BLaER1 (cell line): ENCODE results near the gene BTBD7.

Experiments used
- H3K27ac ChIP-seq: shearing (Covaris generic); formaldehyde crosslinking; 2 replicates; pipeline ENCODE4 v1.8.1; 2022
- H3K27me3 ChIP-seq: shearing (Covaris generic); formaldehyde crosslinking; 2 replicates; pipeline ENCODE4 v1.8.1; 2022
- H3K36me3 ChIP-seq: shearing (Covaris generic); formaldehyde crosslinking; 2 replicates; pipeline ENCODE4 v1.8.1; 2022
- H3K4me1 ChIP-seq: shearing (Covaris generic); formaldehyde crosslinking; 2 replicates; pipeline ENCODE4 v1.8.1; 2022
- H3K4me2 ChIP-seq: shearing (Covaris generic); formaldehyde crosslinking; 2 replicates; pipeline ENCODE4 v1.8.1; 2022
- H3K4me3 ChIP-seq: shearing (Covaris generic); formaldehyde crosslinking; 2 replicates; pipeline ENCODE4 v1.8.1; 2022
- H3K9ac ChIP-seq: shearing (Covaris generic); formaldehyde crosslinking; 2 replicates; pipeline ENCODE4 v1.8.1; 2022
- H3K9me3 ChIP-seq: shearing (Covaris generic); formaldehyde crosslinking; 2 replicates; pipeline ENCODE4 v1.8.1; 2022
- H4K20me1 ChIP-seq: shearing (Covaris generic); formaldehyde crosslinking; 2 replicates; pipeline ENCODE4 v1.8.1; 2022
- Cebpa-rat ChIP-seq: shearing (Covaris generic); IDR thresholded peaks from 2 replicates; pipeline ENCODE4 v1.8.1; 2022

Gene BTBD7

GRCh38 chr14:93286212-93286890, 46.5 kb downstream of the BTBD7 start:
- Histone ChIP-seq H3K36me3 (peaks cover 40% of the 10 kb centered on the region), H3K27ac (no peak overlapping the region), H3K9ac (no peak overlapping the region), H4K20me1 (0 out of 2 replicates have a peak, but pooled peaks cover 26% of the 10 kb centered on the region), H3K27me3 (no peaks in the 10 kb centered on the region), H3K4me1 (peaks cover 13% of the 10 kb centered on the region), H3K9me3 (no peaks in the 10 kb centered on the region), H3K4me3 (no peak overlapping the region), H3K4me2 (no peak overlapping the region)
- no peak for TF ChIP-seq Cebpa-rat

- H3K36me3 ChIP-seq = peaks cover 28% of the 10 kb centered on the region
- no peak overlapping the region for H3K4me3 ChIP-seq
- H3K27ac ChIP-seq = no peak overlapping the region
- TF ChIP-seq Cebpa-rat = no peak
- no peaks in the 10 kb centered on the region for H3K9me3 ChIP-seq
- H3K27me3 ChIP-seq = no peaks in the 10 kb centered on the region
- peaks cover 30% of the 10 kb centered on the region; the same call in 1 of the 2 replicates for H4K20me1 ChIP-seq
- no peak overlapping the region for H3K4me2 ChIP-seq
- no peak overlapping the region for H3K9ac ChIP-seq
- H3K4me1 ChIP-seq = peaks cover 13% of the 10 kb centered on the region
Measured at GRCh38 chr14:93285044-93285443, 47.8 kb downstream of the BTBD7 start.

- H3K36me3 ChIP-seq = peaks cover 37% of the 10 kb centered on the region
- H3K9ac ChIP-seq = no peak overlapping the region
- H4K20me1 ChIP-seq = peaks cover 29% of the 10 kb centered on the region; the same call in 1 of the 2 replicates
- peaks cover 13% of the 10 kb centered on the region for H3K4me1 ChIP-seq
- no peak overlapping the region for H3K4me3 ChIP-seq
- H3K27ac ChIP-seq = no peak overlapping the region
- H3K27me3 ChIP-seq = no peaks in the 10 kb centered on the region
- no peaks in the 10 kb centered on the region for H3K9me3 ChIP-seq
- no peak for TF ChIP-seq Cebpa-rat
- no peak overlapping the region for H3K4me2 ChIP-seq
Measured at GRCh38 chr14:93281937-93282336, 50.9 kb downstream of the BTBD7 start.

GRCh38 chr14:93280743-93281142, 52.1 kb downstream of the BTBD7 start:
- no peak for TF ChIP-seq Cebpa-rat
- no peaks in the 10 kb centered on the region for H3K27me3 ChIP-seq
- no peak overlapping the region for H3K27ac ChIP-seq
- H4K20me1 ChIP-seq = peaks cover 33% of the 10 kb centered on the region; the same call in 1 of the 2 replicates
- H3K4me1 ChIP-seq = peaks cover 13% of the 10 kb centered on the region
- no peaks in the 10 kb centered on the region for H3K9me3 ChIP-seq
- peaks cover 29% of the 10 kb centered on the region; the same call in 1 of the 2 replicates for H3K36me3 ChIP-seq
- H3K4me2 ChIP-seq = no peak overlapping the region
- no peak overlapping the region for H3K9ac ChIP-seq
- no peak overlapping the region for H3K4me3 ChIP-seq

GRCh38 chr14:93276031-93276716, 56.7 kb downstream of the BTBD7 start:
- H3K36me3 ChIP-seq = peaks cover 65% of the 10 kb centered on the region
- no peak for TF ChIP-seq Cebpa-rat

GRCh38 chr14:93274055-93274806, 58.6 kb downstream of the BTBD7 start:
- Histone ChIP-seq H3K27ac (no peak overlapping the region), H4K20me1 (peaks cover 52% of the 10 kb centered on the region; the same call in 1 of the 2 replicates), H3K9ac (no peak overlapping the region), H3K4me1 (no peaks in the 10 kb centered on the region), H3K4me3 (no peak overlapping the region), H3K36me3 (peaks cover 65% of the 10 kb centered on the region), H3K27me3 (no peaks in the 10 kb centered on the region), H3K4me2 (no peak overlapping the region), H3K9me3 (no peaks in the 10 kb centered on the region)
- TF ChIP-seq Cebpa-rat = no peak

More at GRCh38 chr14:93276031-93276716, 56.7 kb downstream of the BTBD7 start:
- no peak overlapping the region for H3K9ac ChIP-seq
- no peaks in the 10 kb centered on the region for H3K9me3 ChIP-seq
- no peaks in the 10 kb centered on the region for H3K4me1 ChIP-seq
- H3K4me3 ChIP-seq = no peak overlapping the region
- peaks cover 52% of the 10 kb centered on the region; the same call in 1 of the 2 replicates for H4K20me1 ChIP-seq
- H3K4me2 ChIP-seq = no peak overlapping the region
- H3K27ac ChIP-seq = no peak overlapping the region
- H3K27me3 ChIP-seq = no peaks in the 10 kb centered on the region

GRCh38 chr14:93271111-93271510, 61.7 kb downstream of the BTBD7 start:
- H3K9me3 ChIP-seq = no peaks in the 10 kb centered on the region
- H4K20me1 ChIP-seq = peaks cover 67% of the 10 kb centered on the region
- H3K27ac ChIP-seq = no peak overlapping the region
- H3K36me3 ChIP-seq = peaks cover 49% of the 10 kb centered on the region
- no peaks in the 10 kb centered on the region for H3K4me1 ChIP-seq
- H3K27me3 ChIP-seq = no peaks in the 10 kb centered on the region
- no peak for TF ChIP-seq Cebpa-rat
- H3K4me3 ChIP-seq = no peak overlapping the region
- H3K9ac ChIP-seq = no peak overlapping the region
- no peak overlapping the region for H3K4me2 ChIP-seq

- Histone ChIP-seq H3K9ac (no peak overlapping the region), H3K27ac (no peak overlapping the region), H3K4me2 (no peak overlapping the region), H3K27me3 (no peaks in the 10 kb centered on the region), H3K4me3 (no peak overlapping the region), H4K20me1 (peaks cover 65% of the 10 kb centered on the region), H3K4me1 (no peaks in the 10 kb centered on the region), H3K9me3 (no peaks in the 10 kb centered on the region), H3K36me3 (peaks cover 53% of the 10 kb centered on the region)
- TF ChIP-seq Cebpa-rat = no peak
Measured at GRCh38 chr14:93269341-93270068, 63.3 kb downstream of the BTBD7 start.

- Histone ChIP-seq H3K9ac (no peak overlapping the region), H3K4me3 (no peak overlapping the region), H3K36me3 (peaks cover 52% of the 10 kb centered on the region), H3K9me3 (no peaks in the 10 kb centered on the region), H3K4me2 (no peak overlapping the region), H3K27me3 (no peaks in the 10 kb centered on the region), H4K20me1 (peaks cover 63% of the 10 kb centered on the region), H3K4me1 (no peaks in the 10 kb centered on the region), H3K27ac (no peak overlapping the region)
- TF ChIP-seq Cebpa-rat = no peak
Measured at GRCh38 chr14:93268406-93268805, 64.4 kb downstream of the BTBD7 start.
